GM18505 (cell line): ENCODE measurements around the gene MRPL34.

ENCODE experiments used
- ATAC-seq: cut with Tn5 transposase; IDR thresholded peaks from one replicate; pipeline ENCODE4 v1.9.1; 2021; ENCODE audit not compliant: unreplicated experiment
- POLR2A ChIP-seq: IDR thresholded peaks from 4 replicates; pipeline ENCODE4 v1.6.1; 2011; ENCODE audit warnings: borderline replicate concordance; ENCODE audit not compliant: insufficient read depth, insufficient read length; ENCODE audit errors: extremely low read depth

The MRPL34 gene

GRCh38 chr19:17331045-17331558 lies 25.4 kb downstream of the MRPL34 start:
- no peak for ATAC-seq
- TF ChIP-seq POLR2A: no peak

DNA sequence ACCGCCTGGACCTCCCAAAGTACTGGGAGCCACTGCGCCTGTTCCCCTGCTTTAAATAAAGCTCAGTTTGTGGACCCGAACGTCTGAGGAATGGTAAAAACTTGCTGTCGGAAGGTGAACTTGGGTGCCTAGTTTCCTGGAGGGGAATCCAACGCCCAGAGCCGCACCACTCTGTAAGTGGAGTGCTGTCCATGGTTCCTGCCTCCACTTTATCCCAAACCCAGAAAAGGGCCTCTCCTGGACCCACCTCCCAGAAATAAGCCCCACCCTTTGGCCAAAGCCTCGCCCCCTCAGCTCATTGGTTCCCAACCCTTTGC lies 26.6 kb downstream of the MRPL34 start:
- no peak for ATAC-seq
- no peak for TF ChIP-seq POLR2A

DNA sequence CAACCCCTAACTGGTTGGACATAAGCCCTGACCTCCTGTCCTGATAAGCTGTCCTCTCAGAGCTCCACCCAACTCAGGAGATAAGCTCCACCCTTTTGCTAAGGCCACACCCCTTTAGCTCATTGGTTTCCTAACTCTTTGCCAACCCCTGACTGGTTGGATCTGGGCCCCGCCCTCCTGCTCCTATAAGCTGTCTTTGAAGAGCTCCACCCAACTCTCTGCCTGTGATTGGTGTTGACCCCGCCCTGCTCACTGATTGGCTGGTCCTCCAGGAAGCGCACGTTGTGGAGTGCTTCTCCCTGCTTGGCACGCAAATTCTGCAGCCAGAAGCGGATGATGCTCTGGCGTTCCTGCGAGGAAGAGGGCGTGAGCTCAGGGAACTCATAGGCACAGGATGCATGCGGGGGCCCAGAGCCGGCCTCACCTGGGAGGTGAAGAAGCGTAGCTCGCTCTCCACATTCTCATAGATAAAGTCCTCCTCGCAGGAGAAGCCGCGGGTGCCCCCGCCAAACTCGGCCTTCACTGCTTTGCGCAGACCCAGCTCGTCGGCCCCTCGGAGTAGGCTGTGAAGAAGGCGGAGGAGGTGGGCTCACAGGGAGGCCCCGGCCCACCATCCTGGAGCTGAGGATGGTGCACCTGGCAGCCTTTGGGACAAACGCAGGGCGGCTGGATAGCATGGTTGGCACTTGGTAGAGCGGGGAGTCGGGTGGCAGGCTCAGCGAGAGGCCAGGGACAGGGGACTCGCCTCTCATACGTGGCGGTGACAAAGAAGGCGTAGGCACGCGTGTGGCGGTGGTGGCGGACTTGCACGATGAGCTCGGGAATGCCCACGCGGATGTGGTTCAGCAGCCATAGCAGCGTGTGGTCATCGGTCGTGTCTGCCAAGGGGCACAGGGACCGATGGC lies 27.3 kb downstream of the MRPL34 start:
- TF ChIP-seq POLR2A: no peak
- no peak for ATAC-seq

DNA sequence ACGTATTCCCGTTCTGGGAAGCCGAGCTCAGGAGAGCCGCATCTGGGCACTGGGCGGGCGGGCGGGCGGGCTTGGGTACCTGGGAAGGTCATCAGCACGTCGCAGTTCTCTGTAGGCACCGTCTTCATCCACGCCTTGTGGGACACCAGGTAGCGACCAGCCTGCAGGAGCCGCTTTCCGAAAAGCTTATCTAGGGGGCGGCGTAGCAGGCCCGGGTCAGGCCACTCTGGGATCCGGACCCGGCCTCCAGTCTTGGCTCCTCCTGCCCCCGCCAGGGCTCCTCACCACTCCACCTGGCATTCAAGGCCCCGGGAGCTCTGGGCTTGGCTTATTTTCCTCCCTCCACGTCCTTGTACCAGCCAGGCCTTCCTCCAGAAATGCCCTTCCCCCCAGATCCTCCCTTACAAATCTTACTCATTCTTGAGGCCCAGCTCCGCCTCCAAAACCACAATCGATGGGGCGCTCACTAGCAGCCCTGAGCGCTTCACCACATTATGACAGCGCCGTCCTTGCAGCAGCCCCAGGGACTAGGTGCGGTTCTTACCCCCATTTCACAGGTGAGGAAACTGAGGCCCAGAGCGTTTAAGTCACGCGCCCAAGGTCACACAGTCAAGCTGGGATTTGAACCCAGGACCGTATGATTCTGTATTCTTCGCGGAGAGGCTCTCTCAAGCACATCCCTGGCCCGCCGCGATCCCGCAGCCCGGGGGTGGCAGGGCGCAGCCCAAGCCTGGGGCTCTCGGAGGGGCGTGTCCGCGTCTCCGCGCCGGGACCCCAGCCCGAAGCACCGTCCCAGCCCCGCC lies 28.1 kb downstream of the MRPL34 start:
- no peak for ATAC-seq
- no peak for TF ChIP-seq POLR2A

GRCh38 chr19:17334414-17335409 lies 29.0 kb downstream of the MRPL34 start, which contains the start of gene ANO8:
Gene ANO8 (minus strand): TSS chr19:17334855. CDS start chr19:17334670, 185 bp downstream.
- peak; percentile 52 for ATAC-seq
- TF ChIP-seq POLR2A: peak; percentile 23

DNA sequence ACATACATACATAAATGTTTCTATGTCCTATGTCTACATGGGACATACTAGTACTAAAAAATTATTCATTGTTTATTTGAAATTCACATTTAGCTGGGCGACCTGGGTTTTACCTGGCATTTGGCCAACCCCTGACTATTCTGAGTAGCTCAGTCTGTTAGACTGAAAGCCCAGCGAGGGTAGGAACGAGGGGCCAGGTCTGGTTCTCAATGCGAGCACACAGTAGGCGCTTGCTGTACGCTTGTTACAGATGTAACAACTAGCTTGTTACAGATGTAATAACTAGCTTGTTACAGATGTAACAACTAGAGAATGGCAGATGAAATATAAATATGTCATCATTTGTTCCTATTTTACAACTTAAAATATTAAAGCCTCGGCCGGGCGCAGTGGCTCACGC lies 29.9 kb downstream of the MRPL34 start:
- ATAC-seq: no peak
- TF ChIP-seq POLR2A: no peak

GRCh38 chr19:17336872-17337674 lies 31.4 kb downstream of the MRPL34 start, which contains the start of gene GTPBP3:
Gene GTPBP3 (plus strand): TSS chr19:17337553. CDS start chr19:17337612, 59 bp downstream.
- TF ChIP-seq POLR2A: peak; percentile 69
- ATAC-seq: peak; percentile 69

DNA sequence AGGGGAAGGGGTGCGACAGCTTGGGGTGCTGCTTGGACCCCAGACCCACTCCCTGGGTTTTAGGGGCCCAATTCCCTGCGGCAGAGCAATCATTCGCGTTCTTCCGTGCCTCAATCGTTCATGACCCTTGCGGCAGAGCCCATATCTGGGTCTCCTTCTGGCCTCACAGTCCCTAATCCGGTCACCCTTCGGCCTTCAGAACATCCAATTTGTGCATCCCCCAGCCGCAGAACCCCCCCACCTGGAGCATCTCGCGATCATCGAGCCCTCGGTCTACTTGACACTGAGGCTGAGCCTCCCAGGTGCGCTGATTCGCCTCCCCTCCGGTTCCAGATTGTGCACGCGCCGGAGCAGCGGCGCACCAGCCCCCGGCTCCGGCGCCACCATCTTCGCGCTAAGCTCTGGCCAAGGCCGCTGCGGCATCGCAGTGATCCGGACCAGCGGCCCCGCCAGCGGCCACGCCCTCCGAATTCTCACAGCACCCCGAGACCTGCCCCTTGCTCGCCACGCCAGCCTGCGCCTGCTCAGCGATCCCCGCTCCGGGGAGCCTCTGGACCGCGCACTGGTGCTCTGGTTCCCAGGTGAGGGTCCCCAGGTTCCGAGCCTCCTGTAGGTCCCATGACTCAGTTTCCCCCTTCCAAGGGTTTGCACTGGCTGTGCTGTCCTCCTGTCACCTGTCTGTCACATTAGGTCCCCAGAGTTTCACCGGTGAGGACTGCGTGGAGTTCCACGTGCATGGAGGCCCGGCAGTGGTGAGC lies 32.2 kb downstream of the MRPL34 start:
- ATAC-seq: no peak
- no peak for TF ChIP-seq POLR2A

DNA sequence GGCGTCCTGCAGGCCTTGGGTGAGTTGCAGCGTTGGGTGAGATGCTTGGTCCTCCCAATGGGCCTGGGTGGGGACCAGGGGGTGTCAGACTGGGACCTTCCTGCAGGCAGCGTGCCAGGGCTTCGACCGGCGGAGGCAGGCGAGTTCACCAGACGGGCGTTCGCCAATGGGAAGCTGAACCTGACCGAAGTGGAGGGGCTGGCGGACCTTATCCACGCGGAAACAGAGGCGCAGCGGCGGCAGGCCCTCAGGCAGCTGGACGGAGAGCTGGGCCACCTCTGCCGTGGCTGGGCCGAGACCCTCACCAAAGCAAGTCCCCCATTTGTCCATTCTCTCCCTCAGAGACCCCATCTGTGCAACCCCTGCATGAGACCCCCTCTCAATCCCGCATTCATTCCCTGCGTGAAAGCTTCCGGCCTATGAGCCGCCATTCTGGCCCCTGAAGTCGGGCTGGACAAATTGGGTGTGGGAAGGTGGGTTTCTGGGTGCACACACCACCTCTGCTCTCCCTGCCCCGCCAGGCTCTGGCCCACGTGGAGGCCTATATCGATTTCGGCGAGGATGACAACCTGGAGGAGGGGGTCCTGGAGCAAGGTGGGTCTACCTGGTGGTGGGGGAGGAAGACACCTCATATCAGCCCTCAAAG lies 32.9 kb downstream of the MRPL34 start:
- no peak for TF ChIP-seq POLR2A
- ATAC-seq: no peak

- no peak for ATAC-seq
- TF ChIP-seq POLR2A: no peak
Observed at GRCh38 chr19:17339088-17339741, 33.5 kb downstream of the MRPL34 start.
